NCI-H1105 treated with DMSO at 0.1 percent for 48 hours (cell line): ENCODE results near the gene SLC30A7.

Experiments used
- DNase-seq: peaks from one replicate; lab custom pipeline; 2025; lab: John Stamatoyannopoulos, UW

SLC30A7 gene

DNA sequence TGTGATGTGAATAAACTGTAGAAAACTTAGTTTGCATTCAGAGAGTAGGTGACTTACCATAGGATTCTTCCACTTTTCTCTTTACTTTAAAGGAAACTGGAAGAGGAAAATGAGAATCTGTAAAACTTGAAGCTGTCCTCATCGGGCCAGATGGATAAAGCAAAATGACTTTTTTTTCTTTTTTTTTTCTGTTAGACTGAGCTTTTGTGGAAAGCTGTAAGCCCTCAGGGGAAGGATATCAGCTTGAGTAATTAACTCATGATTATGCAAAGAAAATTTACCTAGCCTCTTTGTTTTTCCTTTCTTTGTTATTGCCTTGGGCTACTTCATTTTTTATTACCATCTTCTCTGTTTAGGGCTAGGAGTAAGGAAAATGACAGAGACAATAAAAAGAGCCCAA, 76.3 kb downstream of the SLC30A7 start:
- DNase-seq = no peak

DNA sequence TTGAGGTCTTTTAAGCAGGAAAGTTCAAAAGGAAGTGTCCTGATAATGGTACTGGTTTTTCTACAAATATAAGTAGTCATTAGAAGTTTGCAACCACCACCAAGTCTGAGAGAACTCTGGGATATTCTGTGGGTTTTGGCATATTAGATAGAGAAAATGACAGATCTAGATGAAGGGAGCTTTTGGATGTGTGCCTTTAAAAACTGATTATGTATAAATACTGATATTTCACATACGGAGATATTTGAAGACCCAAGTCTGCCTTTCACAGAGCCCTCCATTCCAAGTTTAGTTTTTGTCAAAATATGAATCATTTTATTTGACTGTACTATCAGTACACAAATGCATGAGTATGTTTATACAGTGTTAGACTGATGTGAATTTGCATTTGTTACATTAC, 81.0 kb downstream of the SLC30A7 start:
- no peak for DNase-seq

DNA sequence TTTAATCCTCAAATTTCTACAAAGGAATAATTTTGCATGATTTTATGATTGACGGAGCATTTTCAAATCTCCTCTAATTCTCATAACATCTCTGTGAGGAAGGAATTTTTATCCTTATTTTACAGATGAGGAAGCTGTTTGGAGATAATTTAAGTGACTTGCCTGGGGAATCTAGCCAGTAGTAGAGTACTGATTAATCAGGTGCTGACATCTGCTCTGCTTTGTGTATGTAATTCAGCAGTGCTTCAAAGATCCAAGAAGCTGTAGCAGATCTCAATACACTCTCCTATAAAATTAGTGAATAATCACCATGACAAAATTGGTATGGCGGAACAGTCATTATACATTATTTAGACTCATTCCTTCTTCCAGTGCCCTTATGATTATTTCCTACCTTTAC, 83.7 kb downstream of the SLC30A7 start:
- DNase-seq = no peak

DNA sequence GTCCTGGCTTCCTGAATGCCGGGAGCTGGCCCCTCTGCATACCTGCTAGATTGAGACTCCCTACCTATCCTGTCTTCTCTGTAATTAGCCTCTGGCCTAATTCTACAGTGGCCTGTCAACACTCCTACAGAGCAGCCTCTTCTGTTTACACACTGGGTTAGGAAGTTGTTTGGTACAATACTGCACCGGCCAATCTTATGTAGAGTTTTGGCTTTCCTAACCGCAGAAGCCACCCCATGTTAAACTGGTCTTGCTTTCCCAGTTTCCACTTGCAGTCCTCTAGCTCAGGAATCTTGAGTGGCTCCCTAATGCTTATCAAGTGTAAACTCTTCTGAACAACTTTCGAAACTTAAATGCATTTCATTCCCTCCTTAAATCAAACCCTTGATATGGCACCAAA, 86.9 kb downstream of the SLC30A7 start:
- DNase-seq = no peak

DNA sequence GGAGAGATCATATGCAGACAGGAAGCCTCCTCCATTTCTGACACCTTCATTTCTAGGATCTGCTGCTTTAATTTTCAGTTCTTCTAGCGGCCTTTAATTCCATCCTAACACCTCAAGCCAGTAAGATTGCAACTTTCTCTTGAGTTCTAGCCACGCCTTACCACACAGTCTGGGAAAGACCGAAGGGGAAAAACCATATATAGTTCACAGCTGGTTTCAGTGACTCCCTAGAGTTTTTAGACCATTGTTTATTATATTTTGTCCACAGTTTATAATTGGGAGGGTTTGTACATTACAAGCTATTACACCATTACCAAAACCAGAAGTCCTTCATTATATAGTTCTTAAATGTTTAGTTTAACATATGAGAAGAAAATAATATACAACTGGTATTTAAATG, 92.2 kb downstream of the SLC30A7 start:
- no peak for DNase-seq

DNA sequence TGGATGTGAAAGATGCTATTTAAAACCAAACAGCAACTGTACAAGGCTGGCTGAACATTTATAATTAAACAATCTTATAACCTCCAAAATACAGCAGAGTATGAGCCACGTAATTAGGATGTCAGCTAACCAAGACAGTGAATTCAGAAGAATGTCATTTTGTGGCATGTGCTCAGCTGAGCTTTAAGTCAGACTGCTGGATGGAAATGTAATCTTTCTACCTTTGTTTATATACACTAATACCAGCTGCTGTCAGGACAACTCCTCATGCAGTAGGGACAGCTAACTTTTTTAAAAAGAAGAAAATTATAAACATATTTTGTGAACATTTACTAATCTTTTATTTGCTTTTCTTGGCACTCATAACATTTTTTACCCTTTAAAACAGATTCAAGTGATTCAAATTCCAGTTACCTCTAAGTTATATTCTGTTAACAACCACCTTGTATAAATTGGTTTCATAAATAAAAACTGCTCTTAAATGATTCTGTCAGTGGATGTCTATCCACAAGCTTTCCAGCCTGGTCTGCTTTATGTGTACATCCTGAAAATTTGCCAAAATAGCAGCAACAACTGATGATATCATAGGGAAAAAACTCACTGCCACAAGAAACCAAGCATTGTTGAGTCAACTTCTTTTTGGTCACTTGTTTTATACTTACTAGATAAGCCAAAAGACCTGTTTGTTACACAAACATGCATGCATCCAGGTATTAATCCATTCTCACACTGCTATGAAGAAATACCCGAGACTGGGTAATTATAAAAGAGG, 93.6 kb downstream of the SLC30A7 start:
- DNase-seq = no peak

DNA sequence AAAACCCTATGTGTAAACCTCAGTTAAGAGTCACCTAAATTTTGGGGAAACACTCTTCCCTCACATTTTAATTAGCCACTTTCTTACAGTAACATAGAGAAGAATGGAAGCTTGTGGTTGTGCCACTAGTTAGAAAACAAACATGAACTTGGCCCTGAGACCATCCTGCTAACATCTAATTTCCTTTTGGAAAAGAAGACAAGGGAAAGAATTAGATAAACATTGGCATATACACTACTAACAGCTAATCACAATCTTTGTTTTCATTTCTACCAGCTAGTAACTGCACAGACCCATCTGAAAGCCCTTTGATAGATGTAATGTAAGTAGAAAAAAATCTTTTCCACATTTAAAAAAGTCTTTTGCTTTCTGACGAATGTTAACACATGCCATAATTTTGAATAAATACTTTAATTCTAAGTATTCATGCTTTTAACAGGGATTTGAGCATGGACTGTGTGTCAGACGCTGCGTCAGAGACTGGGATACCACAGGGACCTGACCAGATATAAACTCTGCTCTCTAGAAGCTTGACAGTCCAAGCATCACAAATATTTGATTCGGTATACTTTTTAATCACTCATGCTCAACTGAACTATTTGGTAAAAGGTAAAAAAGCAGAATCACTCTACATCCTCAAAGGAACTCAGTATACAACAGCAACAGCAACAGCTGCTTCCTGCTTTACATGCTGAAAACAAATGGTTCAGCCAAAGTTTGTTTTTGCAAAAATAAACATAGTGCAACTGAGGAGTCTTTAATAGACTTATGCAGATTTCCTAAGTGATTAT, 99.5 kb downstream of the SLC30A7 start:
- DNase-seq = no peak

DNA sequence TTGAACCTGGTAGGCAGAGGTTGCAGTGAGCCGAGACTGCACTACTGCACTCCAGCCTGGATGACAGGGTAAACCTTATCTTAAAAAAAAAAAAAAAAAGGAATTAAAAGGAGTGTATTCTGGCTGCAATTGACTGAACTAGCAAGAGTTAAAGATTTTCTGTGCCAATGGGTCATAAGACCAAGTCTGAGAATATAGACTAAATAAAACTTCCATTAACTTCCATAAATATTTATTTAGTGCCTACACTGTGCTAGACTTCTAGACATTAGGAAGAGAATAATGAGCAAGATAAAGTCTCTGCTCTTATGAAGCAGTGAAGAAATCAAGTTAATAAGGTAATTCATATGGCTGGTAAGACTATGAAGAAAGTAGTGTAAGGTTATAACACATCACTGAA, 102.5 kb downstream of the SLC30A7 start:
- no peak for DNase-seq

DNA sequence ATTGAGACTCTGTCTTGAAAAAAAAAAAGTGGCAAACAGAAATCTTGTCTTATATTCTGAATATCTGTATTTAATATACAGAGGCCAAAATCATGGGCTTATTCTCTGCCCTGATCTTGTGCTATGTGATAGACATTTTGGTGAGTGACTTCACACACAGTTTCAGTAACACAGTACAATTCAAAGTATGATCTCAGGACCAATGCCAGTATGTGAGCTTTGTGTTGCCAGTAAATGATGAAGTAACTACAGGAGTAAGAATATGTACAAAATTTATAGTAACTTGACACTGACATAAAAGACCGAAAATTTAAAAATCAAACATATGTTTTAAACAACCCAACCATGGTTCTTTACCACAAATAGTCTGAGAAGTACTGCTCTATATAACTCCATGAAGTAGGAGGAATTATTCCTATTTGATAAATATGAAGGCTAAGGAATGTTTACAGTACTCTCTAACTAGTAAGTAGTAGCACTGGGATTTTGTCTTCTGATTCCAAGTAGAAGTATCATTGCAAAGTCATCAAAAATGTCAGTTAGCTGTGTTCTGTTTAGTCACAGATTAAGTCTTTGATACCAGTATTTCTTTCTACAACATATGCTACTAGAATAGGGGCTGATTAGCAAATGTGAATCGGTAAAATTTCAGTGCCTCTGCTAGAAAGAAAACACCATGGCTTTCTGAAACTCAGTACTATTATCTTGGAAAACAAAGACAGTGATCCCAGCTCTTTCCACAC, 104.4 kb downstream of the SLC30A7 start:
- no peak for DNase-seq

DNA sequence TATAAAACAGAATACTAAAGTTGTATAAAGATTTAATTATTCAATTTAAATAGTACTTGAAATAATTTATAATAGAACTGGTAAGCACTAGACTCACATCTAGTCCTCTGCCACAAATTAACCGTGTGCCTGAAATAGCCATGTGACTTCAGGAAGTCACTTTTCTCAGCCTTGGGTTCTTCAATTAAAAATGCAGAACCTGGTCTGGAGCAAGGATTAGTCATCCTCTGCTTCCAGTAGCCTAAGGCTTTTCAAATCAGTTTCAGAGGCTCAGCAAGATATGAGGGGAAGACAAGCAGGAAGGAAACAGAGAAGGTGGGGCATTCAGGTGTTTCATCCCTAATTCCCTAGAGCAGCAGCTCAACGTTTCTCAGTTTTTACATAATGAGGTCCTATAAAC, 106.7 kb downstream of the SLC30A7 start:
- no peak for DNase-seq

DNA sequence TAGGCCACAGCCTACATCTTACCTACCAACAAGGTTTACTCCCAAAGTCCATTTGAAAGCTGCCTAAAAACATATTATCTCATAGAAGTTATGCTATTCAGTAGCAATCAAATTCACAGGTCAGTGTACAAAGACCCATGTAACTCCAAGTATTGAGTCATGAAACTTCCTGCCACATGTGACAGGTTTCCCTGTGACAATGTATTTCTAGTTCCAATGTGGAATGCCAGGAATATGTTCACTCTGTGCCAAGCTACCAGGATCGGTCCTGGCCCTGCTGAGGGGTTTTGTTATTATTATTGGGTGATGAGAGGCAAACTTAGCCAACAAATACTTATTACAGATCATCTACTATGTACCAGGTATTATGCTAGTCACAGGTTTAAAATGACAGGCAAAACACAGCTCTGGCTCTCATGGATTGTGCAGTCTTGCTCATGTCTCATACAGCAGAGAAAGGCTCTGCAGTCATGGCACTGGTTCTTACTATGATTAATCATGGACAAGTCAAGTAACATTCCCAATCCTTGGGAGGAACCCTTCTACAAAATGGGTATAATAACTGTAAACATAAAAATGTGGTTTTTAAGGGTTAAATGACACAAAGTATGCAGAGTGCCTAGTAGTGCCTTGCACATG, 107.2 kb downstream of the SLC30A7 start:
- DNase-seq = no peak

DNA sequence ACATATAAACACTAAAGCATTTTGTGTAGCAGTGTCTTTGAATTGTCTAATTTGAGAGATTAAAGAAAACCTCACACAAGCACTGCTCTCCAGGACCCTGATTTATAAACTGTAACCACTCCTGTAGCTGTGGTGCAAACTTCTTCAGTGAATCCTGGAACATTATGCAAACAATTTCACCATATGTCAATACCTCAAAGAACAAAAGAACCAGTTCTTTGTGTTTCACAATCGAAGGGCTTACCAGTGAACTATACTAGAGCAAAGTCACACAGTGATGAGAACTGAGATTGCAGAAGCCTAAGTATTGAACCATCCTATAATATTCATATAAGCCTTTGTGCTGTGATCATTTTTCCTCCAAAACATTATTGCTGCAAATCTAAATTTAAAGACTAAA, 108.2 kb downstream of the SLC30A7 start:
- DNase-seq = no peak

DNA sequence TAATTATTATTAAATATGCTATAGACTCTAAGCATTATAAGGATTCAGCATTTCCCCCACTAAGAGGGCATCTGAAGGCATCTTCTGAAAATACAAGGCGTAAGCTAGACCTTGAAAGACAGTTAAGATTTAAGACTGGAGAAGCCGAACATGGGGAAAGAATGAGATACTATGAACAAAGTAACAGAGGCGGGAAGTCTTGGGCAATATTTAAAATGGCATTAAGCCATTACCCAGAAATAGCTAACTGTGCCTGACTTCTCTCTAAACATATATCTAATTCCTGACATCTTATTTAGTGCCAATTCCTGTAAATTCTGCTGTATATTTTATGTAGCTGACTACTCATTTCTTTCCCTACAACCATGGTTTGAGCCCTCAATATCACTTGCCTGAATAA, 108.8 kb downstream of the SLC30A7 start:
- DNase-seq = no peak

DNA sequence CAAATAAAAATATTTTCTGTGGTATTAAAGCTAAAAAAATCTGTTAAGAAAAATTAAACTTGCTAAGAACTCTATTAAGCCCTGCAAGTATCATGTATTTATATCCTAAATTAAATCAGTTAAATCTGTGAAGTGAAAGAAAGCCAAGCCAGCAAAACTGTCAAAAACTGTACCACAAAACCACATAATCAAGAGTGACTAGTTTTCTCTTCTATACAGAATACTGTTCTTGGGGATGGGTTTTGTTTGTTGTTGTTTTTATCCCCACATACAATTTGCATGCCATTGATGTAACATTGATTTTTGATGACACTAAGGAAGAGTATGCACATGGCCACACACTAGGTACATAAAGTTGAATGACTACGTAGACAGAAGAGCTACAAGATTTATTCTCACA, 109.3 kb downstream of the SLC30A7 start:
- no peak for DNase-seq

DNA sequence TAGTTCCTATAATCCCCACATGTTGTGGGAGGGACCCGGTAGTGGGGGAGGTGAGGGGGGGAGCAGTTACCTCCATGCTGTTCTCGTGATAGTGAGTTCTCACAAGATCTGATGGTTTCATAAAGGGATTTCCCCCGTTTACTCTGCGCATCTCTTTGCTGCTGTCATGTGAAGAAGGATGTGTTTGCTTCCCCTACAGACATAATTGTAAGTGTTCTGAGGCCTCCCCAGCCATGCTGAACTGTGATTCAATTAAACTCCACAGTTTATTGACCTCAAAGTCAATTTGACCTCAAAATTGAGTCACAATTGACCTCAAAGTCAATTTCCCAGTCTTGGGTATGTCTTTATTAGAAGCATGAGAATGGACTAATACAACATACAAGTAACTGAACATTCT, 110.0 kb downstream of the SLC30A7 start:
- DNase-seq = no peak

DNA sequence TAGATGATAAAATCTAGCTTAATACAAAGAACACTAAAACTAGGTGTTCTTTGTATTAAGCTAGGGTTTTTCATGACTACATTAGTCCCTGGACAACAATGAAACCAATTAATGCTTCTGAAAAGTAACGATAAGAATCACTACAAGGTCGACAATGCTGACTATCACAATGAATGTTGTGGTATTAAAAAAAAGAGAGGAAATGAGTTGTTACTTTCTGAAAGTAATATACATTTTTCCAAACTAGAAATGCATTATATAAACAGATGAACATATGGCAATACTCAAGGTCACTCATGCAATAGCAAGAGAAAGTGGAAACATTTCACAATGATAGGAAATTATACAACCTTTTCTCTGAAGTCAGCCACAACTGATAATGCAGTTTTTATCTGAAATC, 110.7 kb downstream of the SLC30A7 start:
- DNase-seq = no peak

DNA sequence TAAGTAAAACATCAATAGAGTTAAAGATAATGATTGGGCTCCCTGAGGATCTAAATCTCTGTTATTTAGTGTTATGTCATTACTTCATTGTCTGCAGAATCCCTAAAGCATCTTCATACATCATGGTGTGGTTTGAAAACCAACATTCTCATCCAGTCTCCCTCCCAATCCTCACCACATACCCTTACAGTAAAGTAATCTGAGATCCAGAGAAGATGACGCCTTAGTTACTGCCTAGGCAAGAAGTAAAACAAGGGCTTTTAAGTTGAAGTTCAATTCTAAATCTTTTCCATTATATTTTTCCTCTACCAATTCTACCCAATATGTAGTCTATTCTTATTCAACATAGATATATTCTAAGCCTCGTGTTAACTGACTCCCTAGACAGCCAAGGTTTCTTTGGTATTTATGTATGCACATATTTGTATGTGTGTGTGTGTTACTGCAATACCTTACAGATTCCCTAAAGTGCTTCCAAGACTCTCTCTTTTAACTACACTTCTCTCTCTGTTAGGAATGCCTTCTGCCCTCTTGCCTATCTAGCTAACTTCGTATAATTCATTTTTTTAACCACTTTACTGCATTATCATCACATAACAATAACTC, 112.4 kb downstream of the SLC30A7 start:
- DNase-seq = no peak

DNA sequence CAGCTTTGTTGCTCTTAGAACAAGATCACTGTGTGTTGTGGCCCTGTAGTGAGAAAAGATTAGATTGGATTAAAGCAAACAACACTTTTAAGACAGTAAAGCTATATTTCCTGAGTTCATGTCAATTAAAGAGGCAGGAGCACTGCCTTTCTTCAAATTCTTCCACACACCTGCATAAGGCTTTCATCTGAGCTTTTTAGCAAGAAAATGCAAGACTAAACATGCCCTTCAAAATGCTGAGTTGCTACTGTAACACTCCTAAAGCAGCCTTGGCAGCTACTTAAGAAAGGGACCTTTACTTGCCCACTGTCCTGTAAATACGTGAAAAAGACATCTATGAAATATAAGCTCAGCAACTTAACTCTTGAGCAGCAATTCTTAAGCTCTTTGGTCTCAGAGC, 117.9 kb downstream of the SLC30A7 start:
- DNase-seq = no peak

DNA sequence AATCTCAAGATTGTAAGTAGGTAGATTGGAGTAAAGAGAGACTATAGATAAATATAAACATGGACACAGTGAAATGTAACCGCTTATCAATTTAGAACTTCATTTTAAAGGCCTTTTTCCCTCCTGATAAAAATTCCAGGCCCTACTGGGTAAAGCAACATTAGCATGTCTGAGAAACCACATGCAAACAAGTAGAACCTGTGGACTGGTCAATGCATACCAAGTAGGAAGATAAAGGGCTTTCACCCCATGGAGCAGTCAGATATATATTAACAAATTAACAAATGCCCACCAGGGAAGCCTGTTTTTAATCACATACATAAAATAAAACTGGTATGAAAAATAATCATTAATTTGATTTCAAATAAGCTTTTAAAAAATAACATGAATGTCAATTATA, 121.6 kb downstream of the SLC30A7 start:
- DNase-seq = no peak

DNA sequence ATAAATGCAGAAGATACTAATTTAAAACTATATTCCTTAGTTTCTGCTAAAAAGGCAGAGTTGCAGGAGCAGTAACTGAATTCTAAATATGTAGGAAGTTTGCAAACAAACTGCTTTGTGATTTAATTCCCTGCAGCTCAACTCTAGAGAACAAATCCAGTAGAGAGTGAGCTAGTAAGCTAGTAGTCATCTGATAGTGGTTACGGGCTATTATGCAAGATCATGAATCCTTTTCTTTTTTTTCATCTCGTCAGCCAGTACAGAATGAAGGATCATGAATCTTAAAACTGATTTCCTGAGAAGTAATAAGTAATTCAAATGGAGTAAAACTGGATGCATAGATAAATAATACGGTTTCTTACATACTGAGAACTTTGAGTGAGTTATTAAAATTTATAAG, 126.4 kb downstream of the SLC30A7 start:
- no peak for DNase-seq

DNA sequence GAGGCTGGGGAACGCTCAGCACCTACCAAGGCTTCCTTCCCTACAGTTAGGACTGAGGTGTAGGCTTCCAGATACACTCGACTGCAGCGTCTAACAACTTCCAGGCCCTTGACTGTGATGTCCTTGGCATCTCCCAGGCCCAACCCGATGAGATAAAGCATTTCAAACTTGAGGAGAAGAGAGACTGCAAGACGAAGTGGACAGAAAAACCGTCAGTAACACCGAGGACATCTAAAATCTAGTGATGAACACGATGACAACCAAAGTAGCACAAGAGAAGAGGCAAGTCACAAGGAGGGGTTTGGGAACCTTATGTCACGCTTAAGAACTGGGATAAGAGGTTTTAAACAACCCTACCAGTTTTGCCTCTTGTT, 129.4 kb downstream of the SLC30A7 start:
- DNase-seq = peak; percentile 62
